H1 (cell line): ENCODE results near the gene MAP7D1.

Experiments used
- BRCA1 ChIP-seq: IDR thresholded peaks from 2 replicates; pipeline ENCODE4 v1.6.1; 2012; ENCODE audit warnings: low read depth, low read length, improper control_type of control experiment
- EZH2 ChIP-seq: fragments of 200-600 bp; sonication (generic); IDR thresholded peaks from 2 replicates; pipeline ENCODE4 v1.7.1; 2012; ENCODE audit warnings: low read depth, mild to moderate bottlenecking, moderate library complexity, low read length, inconsistent platforms; ENCODE audit not compliant: severe bottlenecking
- GABPA ChIP-seq: IDR thresholded peaks from 2 replicates; pipeline ENCODE4 v1.6.1; 2011; ENCODE audit warnings: mild to moderate bottlenecking, low read length, moderate library complexity, borderline replicate concordance; ENCODE audit not compliant: insufficient read depth
- POLR2A ChIP-seq, 2 experiments: IDR thresholded peaks; 1 replicate in 1 of 2; 2 replicates in 1 of 2; pipeline ENCODE4 v1.6.1; 2011; ENCODE audit warnings: low read depth in 2 of 2, low read length in 2 of 2, mild to moderate bottlenecking in 2 of 2; ENCODE audit errors: control extremely low read depth in 1 of 2
- TF ChIP-seq, protein P1 (sequence below), 3 experiments: IDR thresholded peaks; 1 replicate in 2 of 3; 2 replicates in 1 of 3; pipeline versions ENCODE4 v1.5.1 to v1.6.1; 2011; ENCODE audit warnings: low read length in 3 of 3, mild to moderate bottlenecking in 3 of 3, inconsistent platforms in 2 of 3, low read depth in 1 of 3, moderate library complexity in 1 of 3; ENCODE audit not compliant: insufficient read depth in 1 of 3; ENCODE audit errors: control extremely low read depth in 1 of 3

GRCh38 chr1:36112823-36113222 lies 43.1 kb upstream of the MAP7D1 start:
- TF ChIP-seq GABPA, result no peak
- TF ChIP-seq, protein P1, sequence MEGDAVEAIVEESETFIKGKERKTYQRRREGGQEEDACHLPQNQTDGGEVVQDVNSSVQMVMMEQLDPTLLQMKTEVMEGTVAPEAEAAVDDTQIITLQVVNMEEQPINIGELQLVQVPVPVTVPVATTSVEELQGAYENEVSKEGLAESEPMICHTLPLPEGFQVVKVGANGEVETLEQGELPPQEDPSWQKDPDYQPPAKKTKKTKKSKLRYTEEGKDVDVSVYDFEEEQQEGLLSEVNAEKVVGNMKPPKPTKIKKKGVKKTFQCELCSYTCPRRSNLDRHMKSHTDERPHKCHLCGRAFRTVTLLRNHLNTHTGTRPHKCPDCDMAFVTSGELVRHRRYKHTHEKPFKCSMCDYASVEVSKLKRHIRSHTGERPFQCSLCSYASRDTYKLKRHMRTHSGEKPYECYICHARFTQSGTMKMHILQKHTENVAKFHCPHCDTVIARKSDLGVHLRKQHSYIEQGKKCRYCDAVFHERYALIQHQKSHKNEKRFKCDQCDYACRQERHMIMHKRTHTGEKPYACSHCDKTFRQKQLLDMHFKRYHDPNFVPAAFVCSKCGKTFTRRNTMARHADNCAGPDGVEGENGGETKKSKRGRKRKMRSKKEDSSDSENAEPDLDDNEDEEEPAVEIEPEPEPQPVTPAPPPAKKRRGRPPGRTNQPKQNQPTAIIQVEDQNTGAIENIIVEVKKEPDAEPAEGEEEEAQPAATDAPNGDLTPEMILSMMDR (IDR thresholded peaks at IDR 0.05; ENCODE audit: control extremely low read depth in 1 of 3, insufficient read depth in 1 of 3, low read depth in 1 of 3, low read length in 3 of 3), result no peak
- TF ChIP-seq EZH2, result no peak
- TF ChIP-seq POLR2A (IDR thresholded peaks at IDR 0.05; ENCODE audit: control extremely low read depth in 1 of 2, low read depth in 2 of 2, low read length in 2 of 2), result no peak
- TF ChIP-seq BRCA1, result no peak
